Vagina (tissue), 2 donors: ENCODE data around the gene ZNF57. TPM values are rescaled to one million over a fixed set of nuclear protein-coding genes. Genes with fewer than 3 reads are reported as not detected.

Source experiments
- DNase-seq, 2 donors: peaks; one replicate each; pipeline ENCODE4 v3.0.0-alpha.2; 2017; ENCODE audit errors: extremely low spot score in 2 of 2
- H3K27ac ChIP-seq: fragments of 200-600 bp; sonication (generic); one replicate; pipeline ENCODE4 v1.5.1; 2019
- H3K27me3 ChIP-seq: fragments of 200-600 bp; sonication (generic); one replicate; pipeline ENCODE4 v1.5.1; 2019
- H3K36me3 ChIP-seq, 2 donors: fragments of 200-600 bp; sonication (generic); one replicate each; pipeline ENCODE4 v1.5.1; 2017 to 2019
- H3K4me1 ChIP-seq: fragments of 200-600 bp; sonication (generic); one replicate; pipeline ENCODE4 v1.5.1; 2019
- H3K4me3 ChIP-seq, 2 donors: fragments of 200-600 bp; sonication (generic); 1 replicate in 1 of 2; 2 replicates in 1 of 2; pipeline ENCODE4 v1.5.1; 2016 to 2019
- H3K9me3 ChIP-seq: fragments of 200-600 bp; sonication (generic); one replicate; pipeline ENCODE4 v1.5.1; 2019
- CTCF ChIP-seq, 3 experiments: fragments of 450-650 bp in 2 of 3; fragments of 200-600 bp in 1 of 3; sonication (generic) in 1 of 3; IDR thresholded peaks; one replicate each; pipeline ENCODE4 v1.5.1; 2017 to 2019; ENCODE audit warnings: antibody characterized with exemption in 3 of 3, mild to moderate bottlenecking in 2 of 3, moderate library complexity in 2 of 3
- POLR2A ChIP-seq, 2 donors: fragments of 450-650 bp; IDR thresholded peaks; one replicate each; pipeline ENCODE4 v1.6.1; 2017; ENCODE audit warnings: antibody characterized with exemption in 2 of 2, mild to moderate bottlenecking in 2 of 2, moderate library complexity in 2 of 2
- POLR2AphosphoS5 ChIP-seq, 2 donors: sonication (generic); formaldehyde crosslinking; IDR thresholded peaks; one replicate each; pipeline ENCODE4 v1.9.0; 2017; ENCODE audit warnings: antibody characterized with exemption in 2 of 2, mild to moderate bottlenecking in 2 of 2, low read depth in 1 of 2; ENCODE audit not compliant: insufficient read depth in 1 of 2
- intact Hi-C: fragments of 100-400 bp; cut with DNase I; formaldehyde crosslinking; loops from one replicate; pipeline ENCODE4 v1.15.1; 2023
- total RNA-seq: library from RNA; depleted of rRNA; stranded (reverse); fragments of >200 nt; gene quantifications from one replicate; pipeline ENCODE4 v1.2.3, GENCODE V29; 2016

The ZNF57 gene
- total RNA-seq, 1 donor from 2014 or later = 7.4 TPM

GRCh38 chr19:2856457-2857050, 44.2 kb upstream of the ZNF57 start:
- H3K4me1 ChIP-seq = no peaks in the 10 kb centered on the region
- peaks cover 9 to 32% of the 10 kb centered on the region in 2 donors for H3K36me3 ChIP-seq
- H3K4me3 ChIP-seq = no peak overlapping the region
- no peak for DNase-seq
- H3K9me3 ChIP-seq = peaks cover 50% of the 10 kb centered on the region
- no peak for TF ChIP-seq POLR2AphosphoS5 (IDR thresholded peaks at IDR 0.05; ENCODE audit: insufficient read depth in 1 of 2, low read depth in 1 of 2)
- H3K27me3 ChIP-seq = no peaks in the 10 kb centered on the region
- intact Hi-C loops = no loop called here
- no peak overlapping the region for H3K27ac ChIP-seq

GRCh38 chr19:2858864-2859263, 41.9 kb upstream of the ZNF57 start:
- intact Hi-C loops = no loop called here
- Histone ChIP-seq H3K27ac (no peak overlapping the region), H3K27me3 (no peaks in the 10 kb centered on the region), H3K4me1 (no peaks in the 10 kb centered on the region), H3K4me3 (no peak overlapping the region), H3K36me3 (peaks cover 0 to 9% of the 10 kb centered on the region in 2 donors), H3K9me3 (peaks cover 33% of the 10 kb centered on the region)
- no peak for DNase-seq
- TF ChIP-seq POLR2AphosphoS5 (IDR thresholded peaks at IDR 0.05; ENCODE audit: insufficient read depth in 1 of 2, low read depth in 1 of 2) = no peak
- no peak for TF ChIP-seq CTCF (IDR thresholded peaks at IDR 0.05)
- no peak for TF ChIP-seq POLR2A (IDR thresholded peaks at IDR 0.05)

- Histone ChIP-seq H3K9me3 (peaks cover 3% of the 10 kb centered on the region), H3K4me1 (no peaks in the 10 kb centered on the region), H3K4me3 (no peak overlapping the region), H3K27me3 (no peaks in the 10 kb centered on the region), H3K27ac (no peak overlapping the region), H3K36me3 (no peaks in the 10 kb centered on the region)
- no peak for DNase-seq
- TF ChIP-seq CTCF (IDR thresholded peaks at IDR 0.05) = no peak
- TF ChIP-seq POLR2AphosphoS5 (IDR thresholded peaks at IDR 0.05; ENCODE audit: insufficient read depth in 1 of 2, low read depth in 1 of 2) = no peak
- TF ChIP-seq POLR2A (IDR thresholded peaks at IDR 0.05) = no peak
- intact Hi-C loops = no loop called here
Measured at GRCh38 chr19:2863816-2864215, 36.9 kb upstream of the ZNF57 start.

- no peaks in the 10 kb centered on the region for H3K4me1 ChIP-seq
- H3K9me3 ChIP-seq = no peaks in the 10 kb centered on the region
- H3K27me3 ChIP-seq = no peaks in the 10 kb centered on the region
- no peak for DNase-seq
- no peak overlapping the region for H3K27ac ChIP-seq
- no peak for TF ChIP-seq CTCF (IDR thresholded peaks at IDR 0.05)
- no peak overlapping the region for H3K4me3 ChIP-seq
- intact Hi-C loops = no loop called here
- no peaks in the 10 kb centered on the region for H3K36me3 ChIP-seq
Measured at GRCh38 chr19:2865334-2866100, 35.2 kb upstream of the ZNF57 start.

- Histone ChIP-seq H3K27ac (no peak overlapping the region), H3K4me1 (no peaks in the 10 kb centered on the region), H3K27me3 (no peaks in the 10 kb centered on the region), H3K4me3 (no peak overlapping the region), H3K36me3 (no peaks in the 10 kb centered on the region), H3K9me3 (no peaks in the 10 kb centered on the region)
- TF ChIP-seq CTCF (IDR thresholded peaks at IDR 0.05) = no peak
- no peak for TF ChIP-seq POLR2A (IDR thresholded peaks at IDR 0.05)
- no peak for TF ChIP-seq POLR2AphosphoS5 (IDR thresholded peaks at IDR 0.05; ENCODE audit: insufficient read depth in 1 of 2, low read depth in 1 of 2)
- DNase-seq = no peak
- intact Hi-C loops = no loop called here
Measured at GRCh38 chr19:2866495-2867024, 34.2 kb upstream of the ZNF57 start.
